Epithelial cell of esophagus (primary cell): ENCODE results near the gene CYTH2.

Experiments
- DNase-seq: peaks from one replicate; pipeline ENCODE4 v3.0.0; 2010; ENCODE audit warnings: low read depth
- H3K4me3 ChIP-seq: 2 replicates; pipeline ENCODE4 v1.5.1; 2011; ENCODE audit warnings: mild to moderate bottlenecking, low read length, control low read depth
- CTCF ChIP-seq: IDR thresholded peaks from 2 replicates; pipeline ENCODE4 v1.5.1; 2011; ENCODE audit warnings: low read depth, mild to moderate bottlenecking, low read length, control low read depth, inconsistent platforms; ENCODE audit not compliant: insufficient read depth; ENCODE audit errors: missing control alignments

The CYTH2 gene

GRCh38 chr19:48469934-48470680, 938 bp downstream of the CYTH2 start:
- DNase-seq: no peak
- H3K4me3 ChIP-seq: peak overlapping the region; percentile 77
- no peak for TF ChIP-seq CTCF

- no peak for DNase-seq
- TF ChIP-seq CTCF: no peak
- H3K4me3 ChIP-seq: no peak overlapping the region
Observed at GRCh38 chr19:48470856-48471255, 1.7 kb downstream of the CYTH2 start.

- no peak overlapping the region for H3K4me3 ChIP-seq
- DNase-seq: peak; percentile 24
- no peak for TF ChIP-seq CTCF
Observed at GRCh38 chr19:48471836-48472235, 2.7 kb downstream of the CYTH2 start.

- no peak overlapping the region for H3K4me3 ChIP-seq
- DNase-seq: no peak
- TF ChIP-seq CTCF: no peak
Observed at GRCh38 chr19:48473161-48473966, 4.2 kb downstream of the CYTH2 start.

GRCh38 chr19:48474084-48474592, 5.0 kb downstream of the CYTH2 start:
- TF ChIP-seq CTCF: no peak
- DNase-seq: no peak
- no peak overlapping the region for H3K4me3 ChIP-seq

- no peak for TF ChIP-seq CTCF
- H3K4me3 ChIP-seq: no peak overlapping the region
- no peak for DNase-seq
Observed at GRCh38 chr19:48475369-48476068, 6.3 kb downstream of the CYTH2 start.
